AG04450 (cell line): ENCODE results near the gene MAPK8IP2. TPM values are rescaled to one million over a fixed set of nuclear protein-coding genes. Genes with fewer than 3 reads are reported as not detected.
A peak's percentile ranks its signal among the peaks of the same experiment; 100 is the strongest.

Source experiments
- CTCF ChIA-PET: fragments of 300-600, 350-600 bp; formaldehyde crosslinking; extraction: SDS; loops from one replicate; lab custom pipeline; 2022; ENCODE audit warnings: antibody characterized with exemption, inconsistent platforms; lab: Charles Lee
- POLR2A ChIA-PET: fragments of 350-600 bp; formaldehyde crosslinking; extraction: SDS; loops from one replicate; lab custom pipeline; 2021; ENCODE audit warnings: antibody characterized with exemption, inconsistent platforms; lab: Yijun Ruan, JAX
- DNase-seq: peaks from one replicate; pipeline ENCODE4 v3.0.0-alpha.2; 2011; ENCODE audit warnings: low read depth, low spot score
- H3K27ac ChIP-seq: one replicate; pipeline ENCODE4 v1.5.1; 2012; ENCODE audit warnings: low read depth, low read length, control low read depth
- H3K27me3 ChIP-seq: one replicate; pipeline ENCODE4 v1.6.0; 2012; ENCODE audit warnings: low read length; ENCODE audit not compliant: control insufficient read depth, insufficient read depth
- H3K4me3 ChIP-seq: 2 replicates; pipeline ENCODE4 v1.5.1; 2011; ENCODE audit warnings: mild to moderate bottlenecking, low read depth, low read length, control low read depth
- H3K9me3 ChIP-seq: 2 replicates; pipeline ENCODE4 v1.5.1; 2012; ENCODE audit warnings: low read length; ENCODE audit not compliant: control insufficient read depth, insufficient read depth
- CTCF ChIP-seq: IDR thresholded peaks from 2 replicates; pipeline ENCODE4 v1.5.1; 2011; ENCODE audit warnings: low read depth, low read length, control low read depth, inconsistent platforms
- polyA plus RNA-seq: library from polyadenylated mRNA; depleted of rRNA; stranded (reverse); fragments of >200 nt; gene quantifications from 2 replicates; pipeline ENCODE4 v1.2.3, GENCODE V29; 2011

The MAPK8IP2 gene
- polyA plus RNA-seq, 1 experiment: 0.16 TPM

GRCh38 chr22:50560034-50560433 is 40.6 kb upstream of the MAPK8IP2 start:
- no peak for DNase-seq
- CTCF ChIA-PET: interaction anchor here (0.7 to 1.2 kb wide), 2 partner anchors 12 to 54 kb away, joined by 3 read pairs; no protein-coding TSS in a partner anchor
- no peak for TF ChIP-seq CTCF
- POLR2A ChIA-PET: no interaction called here
- Histone ChIP-seq H3K9me3 (no peaks in the 10 kb centered on the region; the same call in 1 of the 2 replicates), H3K27ac (no peak overlapping the region), H3K27me3 (peaks cover 21% of the 10 kb centered on the region), H3K4me3 (no peak overlapping the region)

GRCh38 chr22:50561401-50562358 is 38.9 kb upstream of the MAPK8IP2 start:
- H3K27ac ChIP-seq: no peak overlapping the region
- CTCF ChIA-PET: no interaction called here

GRCh38 chr22:50562523-50563412 is 37.8 kb upstream of the MAPK8IP2 start, which contains the start of gene SYCE3:
SYCE3 (minus strand) TSS chr22:50562919; CDS start chr22:50556405, 6,514 bp downstream.
- Histone ChIP-seq H3K27ac (no peak within 1 kb of the TSS), H3K4me3 (peak within 1 kb of the TSS; percentile 70), H3K27me3 (peaks cover 22% of the 10 kb centered on the region), H3K9me3 (no peaks in the 10 kb centered on the region; the same call in 1 of the 2 replicates)
- ChIA-PET CTCF (interaction anchor here (0.6 to 2.1 kb wide), 27 partner anchors 9 to 205 kb away, joined by 3 to 27 read pairs (median 6); partner anchors contain the start of genes ARSA, CPT1B, KLHDC7B and LMF2), POLR2A (interaction anchor here (0.6 to 0.9 kb wide), 3 partner anchors 13 to 37 kb away, joined by 3 to 4 read pairs (median 4); partner anchors contain the start of gene SCO2)
- peak; percentile 50 for DNase-seq
- peak; percentile 78 for TF ChIP-seq CTCF

More at GRCh38 chr22:50561401-50562358, 38.9 kb upstream of the MAPK8IP2 start:
- Histone ChIP-seq H3K9me3 (no peaks in the 10 kb centered on the region; the same call in 1 of the 2 replicates), H3K27me3 (peaks cover 25% of the 10 kb centered on the region), H3K4me3 (no peak overlapping the region)
- no peak for TF ChIP-seq CTCF
- no peak for DNase-seq
- POLR2A ChIA-PET: no interaction called here

GRCh38 chr22:50563413-50564160 is 37.0 kb upstream of the MAPK8IP2 start:
- peak overlapping the region; percentile 70 for H3K4me3 ChIP-seq
- ChIA-PET POLR2A (interaction anchor here (0.6 to 0.9 kb wide), 2 partner anchors 38 to 52 kb away, joined by 3 to 4 read pairs; no protein-coding TSS in a partner anchor), CTCF (interaction anchor here (0.6 to 2.1 kb wide), 26 partner anchors 9 to 206 kb away, joined by 3 to 27 read pairs (median 6); partner anchors contain the start of genes ARSA, CPT1B, KLHDC7B and LMF2)
- no peak for DNase-seq
- no peak overlapping the region for H3K27ac ChIP-seq
- H3K27me3 ChIP-seq: peaks cover 18% of the 10 kb centered on the region
- H3K9me3 ChIP-seq: no peaks in the 10 kb centered on the region; the same call in 1 of the 2 replicates
- no peak for TF ChIP-seq CTCF
